GM12878 (cell line): ENCODE data around the gene UBXN10. TPM values are rescaled to one million over a fixed set of nuclear protein-coding genes. Genes with fewer than 3 reads are reported as not detected.

Experiments used
- ATAC-seq: fragments of 200-7000 bp; cut with Tn5 transposase; 3 replicates; pipeline ENCODE4 v1.9.1; 2020; ENCODE audit warnings: mild to moderate bottlenecking, moderate library complexity
- BruUV-seq: library from RNA; stranded (reverse); fragments of 400-500 nt; replicated peaks from 2 replicates; lab custom pipeline; 2021; lab: Mats Ljungman, UMichigan
- CTCF ChIA-PET: fragments of 300-600 bp; sonication (Branson Sonifier 250); formaldehyde crosslinking; extraction: SDS; loops from one replicate; lab custom pipeline; 2021; ENCODE audit warnings: inconsistent platforms; lab: Yijun Ruan, JAX
- POLR2A ChIA-PET: fragments of 350-600 bp; formaldehyde crosslinking; extraction: SDS; loops from one replicate; lab custom pipeline; 2021; ENCODE audit warnings: inconsistent platforms; lab: Charles Lee
- RAD21 ChIA-PET: fragments of 300-600 bp; sonication (Branson Sonifier 250); formaldehyde crosslinking; loops from one replicate; lab custom pipeline; 2023; ENCODE audit warnings: antibody characterized with exemption; ENCODE audit not compliant: unreplicated experiment; lab: Charles Lee
- SMC1A ChIA-PET: fragments of 300-600 bp; sonication (Branson Sonifier 250); formaldehyde crosslinking; loops from one replicate; lab custom pipeline; 2023; ENCODE audit not compliant: unreplicated experiment, uncharacterized antibody; lab: Charles Lee
- DNase-seq: peaks from one replicate; pipeline ENCODE4 v3.0.0-alpha.2; 2011; ENCODE audit warnings: low read depth, low spot score
- FAIRE-seq: peaks from 3 replicates; lab custom pipeline; 2011; peaks lifted over from hg19 to GRCh38; lab: Jason Lieb, UNC
- H2AFZ ChIP-seq: 2 replicates; pipeline ENCODE4 v1.6.0; 2011; ENCODE audit warnings: low read depth, low read length, control low read depth; ENCODE audit not compliant: control insufficient read depth
- H3K27ac ChIP-seq: 2 replicates; pipeline ENCODE4 v1.5.1; 2011; ENCODE audit warnings: control low read depth; ENCODE audit not compliant: control insufficient read depth, insufficient read depth
- H3K27me3 ChIP-seq, 2 experiments: replicated peaks in 1 of 2; 2 replicates each; pipeline versions ENCODE4 v1.6.0 to v1.6.1; 2011; ENCODE audit warnings: low read length in 1 of 2; ENCODE audit not compliant: control insufficient read depth in 2 of 2, insufficient read depth in 2 of 2
- H3K36me3 ChIP-seq, 2 experiments: 2 replicates each; pipeline ENCODE4 v1.5.1; 2011; ENCODE audit warnings: low read length in 1 of 2; ENCODE audit not compliant: control insufficient read depth in 2 of 2, insufficient read depth in 2 of 2
- H3K4me1 ChIP-seq: 2 replicates; pipeline ENCODE4 v1.6.1; 2011; ENCODE audit warnings: mild to moderate bottlenecking, low read length, moderate library complexity, mixed read lengths; ENCODE audit not compliant: control insufficient read depth, insufficient read depth
- H3K4me2 ChIP-seq: 2 replicates; pipeline ENCODE4 v1.6.0; 2011; ENCODE audit warnings: control low read depth; ENCODE audit not compliant: control insufficient read depth, insufficient read depth
- H3K4me3 ChIP-seq: fragments of 200-600 bp; sonication (generic); 2 replicates; pipeline ENCODE4 v1.5.1; 2016
- H3K79me2 ChIP-seq: 2 replicates; pipeline ENCODE4 v1.6.0; 2011; ENCODE audit warnings: low read length; ENCODE audit not compliant: control insufficient read depth, insufficient read depth
- H3K9ac ChIP-seq: 2 replicates; pipeline ENCODE4 v1.8.0; 2011; ENCODE audit warnings: low read length, control low read depth, mixed read lengths; ENCODE audit not compliant: control insufficient read depth, insufficient read depth
- H3K9me3 ChIP-seq: replicated peaks from 3 replicates; pipeline ENCODE4 v1.5.1; 2011; ENCODE audit warnings: mild to moderate bottlenecking, low read length; ENCODE audit not compliant: control insufficient read depth, insufficient read depth
- H4K20me1 ChIP-seq: 2 replicates; pipeline ENCODE4 v1.6.0; 2011; ENCODE audit not compliant: control insufficient read depth, insufficient read depth
- IRF5 ChIP-seq: fragments of 450-650 bp; IDR thresholded peaks from 2 replicates; pipeline ENCODE4 v1.6.1; 2017; ENCODE audit warnings: borderline replicate concordance
- JUNB ChIP-seq: IDR thresholded peaks from 2 replicates; pipeline ENCODE4 v1.6.1; 2016; ENCODE audit warnings: antibody characterized with exemption, mild to moderate bottlenecking
- MTA3 ChIP-seq: IDR thresholded peaks from 2 replicates; pipeline ENCODE4 v1.6.1; 2012; ENCODE audit warnings: low read length, inconsistent platforms, borderline replicate concordance
- MYB ChIP-seq: fragments of 150-350 bp; IDR thresholded peaks from 2 replicates; pipeline ENCODE4 v1.6.1; 2014; ENCODE audit warnings: mild to moderate bottlenecking, low read depth, low read length, borderline replicate concordance
- NR2F1 ChIP-seq: fragments of 450-650 bp; conservative IDR thresholded peaks from 2 replicates; pipeline ENCODE4 v1.6.1; 2017; ENCODE audit warnings: mild to moderate bottlenecking
- POLR2AphosphoS5 ChIP-seq: IDR thresholded peaks from 2 replicates; pipeline ENCODE4 v1.6.1; 2011; ENCODE audit warnings: mild to moderate bottlenecking, low read length, inconsistent platforms
- POU2F2 ChIP-seq: IDR thresholded peaks from 3 replicates; pipeline ENCODE4 v1.6.1; 2011; ENCODE audit warnings: low read depth, mild to moderate bottlenecking, low read length, borderline replicate concordance
- SRF ChIP-seq, 2 experiments: IDR thresholded peaks; 2 replicates each; pipeline ENCODE4 v1.6.1; 2011; ENCODE audit warnings: low read depth in 2 of 2, low read length in 2 of 2, mild to moderate bottlenecking in 1 of 2, moderate library complexity in 1 of 2
- STAT3 ChIP-seq: IDR thresholded peaks from 2 replicates; pipeline ENCODE4 v1.6.1; 2011; ENCODE audit warnings: low read depth, low read length, improper control_type of control experiment
- TAF1 ChIP-seq: IDR thresholded peaks from 2 replicates; pipeline ENCODE4 v1.6.1; 2011; ENCODE audit warnings: mild to moderate bottlenecking, low read depth, low read length, borderline replicate concordance
- YBX1 ChIP-seq: fragments of 450-650 bp; IDR thresholded peaks from 2 replicates; pipeline ENCODE4 v1.6.1; 2016; ENCODE audit warnings: antibody characterized with exemption
- ZNF217 ChIP-seq: fragments of 450-650 bp; IDR thresholded peaks from 2 replicates; pipeline ENCODE4 v1.6.1; 2017; ENCODE audit warnings: antibody characterized with exemption, mild to moderate bottlenecking
- ZNF24 ChIP-seq: fragments of 450-650 bp; IDR thresholded peaks from 2 replicates; pipeline ENCODE4 v1.6.1; 2017; ENCODE audit warnings: antibody characterized with exemption, mild to moderate bottlenecking
- WGBS: methylation state at CpG from one replicate; pipeline ENCODE4 v1.1.6; 2016; ENCODE audit warnings: low lambda C conversion rate; ENCODE audit not compliant: insufficient replicate concordance, insufficient coverage; ENCODE audit errors: missing lambda C conversion rate; 5-methylcytosine and 5-hydroxymethylcytosine counted together
- in situ Hi-C: fragments of 300-500 bp; cut with MboI; formaldehyde crosslinking; loops from 9 replicates; pipeline ENCODE4 v1.14.3; 2018; ENCODE audit warnings: mixed read lengths
- intact Hi-C: fragments of 100-400 bp; cut with micrococcal nuclease; formaldehyde crosslinking; loops from one replicate; pipeline ENCODE4 v1.14.2; 2022; ENCODE audit not compliant: unreplicated experiment
- polyA plus RNA-seq, 11 experiments: library from polyadenylated mRNA; depleted of rRNA in 4 of 11; unstranded in 6 of 11; stranded (reverse) in 5 of 11; fragments of >200 nt; fragmentation: Nextera tagmentation in 4 of 11; fragmentation: Illumina TruSeq in 1 of 11; extraction: Ambion mirVana in 4 of 11; extraction: Trizol in 1 of 11; gene quantifications; 1 replicate in 1 of 11; 2 replicates in 10 of 11; pipeline versions ENCODE4 v1.2.1 to v1.2.3, GENCODE V29; 2011 to 2016; ENCODE audit warnings: inconsistent platforms in 2 of 11, missing spikeins in 2 of 11, low read depth in 1 of 11
- total RNA-seq, 4 experiments: library from RNA; depleted of rRNA in 3 of 4; stranded (reverse); fragments of >200 nt in 3 of 4; fragmentation: Illumina TruSeq in 1 of 4; extraction: Trizol in 1 of 4; gene quantifications; 2 replicates each; pipeline versions ENCODE4 v1.2.1 to v1.2.3, GENCODE V29; 2013 to 2021
- TF ChIP-seq, protein P1 (sequence below): IDR thresholded peaks from 2 replicates; pipeline ENCODE4 v1.6.1; 2012; ENCODE audit warnings: improper control_type of control experiment, low read depth, low read length; ENCODE audit not compliant: insufficient replicate concordance
- TF ChIP-seq, protein P2 (sequence below): IDR thresholded peaks from 2 replicates; pipeline ENCODE4 v1.6.1; 2012; ENCODE audit warnings: low read depth, low read length, improper control_type of control experiment

Gene UBXN10
- total and polyA plus RNA-seq, 10 of the 15 experiments (the other 5 are each of a cell fraction or from before 2014, with no cell fraction given): 0.03 to 0.15 (median 0.06) TPM; not detected in 7

DNA sequence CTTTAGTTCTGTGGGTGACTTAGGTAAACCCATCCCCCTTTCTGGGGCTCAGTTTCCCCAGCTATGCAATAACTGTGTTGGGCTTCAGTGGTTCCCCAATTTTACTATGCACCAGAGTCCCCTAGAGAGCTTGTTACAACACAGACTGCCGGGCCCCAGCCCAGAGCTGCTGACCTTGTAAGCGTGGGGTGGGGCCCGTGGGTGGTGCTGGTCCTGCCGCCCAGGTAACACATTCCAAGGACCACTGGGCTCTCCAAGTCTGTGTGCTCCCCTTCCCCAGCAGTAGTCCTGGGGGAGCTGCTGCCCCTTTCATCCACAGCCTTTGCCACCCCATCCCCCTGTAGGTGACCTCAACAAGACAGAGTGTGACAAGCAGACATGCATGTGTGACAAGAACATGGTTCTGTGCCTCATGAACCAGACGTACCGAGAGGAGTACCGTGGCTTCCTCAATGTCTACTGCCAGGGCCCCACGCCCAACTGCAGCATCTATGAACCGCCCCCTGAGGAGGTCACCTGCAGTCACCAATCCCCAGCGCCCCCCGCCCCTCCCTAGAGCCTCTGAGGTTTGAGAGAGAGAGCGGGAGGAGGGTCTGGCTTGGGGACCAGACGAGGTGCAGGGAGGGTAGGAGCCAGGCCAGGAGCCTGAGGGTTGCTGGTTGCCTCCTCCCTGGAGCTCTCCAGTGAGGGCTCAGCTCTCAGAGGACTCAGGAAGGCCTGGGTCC, 37.9 kb upstream of the UBXN10 start (continued):
- TF ChIP-seq, protein P1, sequence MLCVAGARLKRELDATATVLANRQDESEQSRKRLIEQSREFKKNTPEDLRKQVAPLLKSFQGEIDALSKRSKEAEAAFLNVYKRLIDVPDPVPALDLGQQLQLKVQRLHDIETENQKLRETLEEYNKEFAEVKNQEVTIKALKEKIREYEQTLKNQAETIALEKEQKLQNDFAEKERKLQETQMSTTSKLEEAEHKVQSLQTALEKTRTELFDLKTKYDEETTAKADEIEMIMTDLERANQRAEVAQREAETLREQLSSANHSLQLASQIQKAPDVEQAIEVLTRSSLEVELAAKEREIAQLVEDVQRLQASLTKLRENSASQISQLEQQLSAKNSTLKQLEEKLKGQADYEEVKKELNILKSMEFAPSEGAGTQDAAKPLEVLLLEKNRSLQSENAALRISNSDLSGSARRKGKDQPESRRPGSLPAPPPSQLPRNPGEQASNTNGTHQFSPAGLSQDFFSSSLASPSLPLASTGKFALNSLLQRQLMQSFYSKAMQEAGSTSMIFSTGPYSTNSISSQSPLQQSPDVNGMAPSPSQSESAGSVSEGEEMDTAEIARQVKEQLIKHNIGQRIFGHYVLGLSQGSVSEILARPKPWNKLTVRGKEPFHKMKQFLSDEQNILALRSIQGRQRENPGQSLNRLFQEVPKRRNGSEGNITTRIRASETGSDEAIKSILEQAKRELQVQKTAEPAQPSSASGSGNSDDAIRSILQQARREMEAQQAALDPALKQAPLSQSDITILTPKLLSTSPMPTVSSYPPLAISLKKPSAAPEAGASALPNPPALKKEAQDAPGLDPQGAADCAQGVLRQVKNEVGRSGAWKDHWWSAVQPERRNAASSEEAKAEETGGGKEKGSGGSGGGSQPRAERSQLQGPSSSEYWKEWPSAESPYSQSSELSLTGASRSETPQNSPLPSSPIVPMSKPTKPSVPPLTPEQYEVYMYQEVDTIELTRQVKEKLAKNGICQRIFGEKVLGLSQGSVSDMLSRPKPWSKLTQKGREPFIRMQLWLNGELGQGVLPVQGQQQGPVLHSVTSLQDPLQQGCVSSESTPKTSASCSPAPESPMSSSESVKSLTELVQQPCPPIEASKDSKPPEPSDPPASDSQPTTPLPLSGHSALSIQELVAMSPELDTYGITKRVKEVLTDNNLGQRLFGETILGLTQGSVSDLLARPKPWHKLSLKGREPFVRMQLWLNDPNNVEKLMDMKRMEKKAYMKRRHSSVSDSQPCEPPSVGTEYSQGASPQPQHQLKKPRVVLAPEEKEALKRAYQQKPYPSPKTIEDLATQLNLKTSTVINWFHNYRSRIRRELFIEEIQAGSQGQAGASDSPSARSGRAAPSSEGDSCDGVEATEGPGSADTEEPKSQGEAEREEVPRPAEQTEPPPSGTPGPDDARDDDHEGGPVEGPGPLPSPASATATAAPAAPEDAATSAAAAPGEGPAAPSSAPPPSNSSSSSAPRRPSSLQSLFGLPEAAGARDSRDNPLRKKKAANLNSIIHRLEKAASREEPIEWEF: no peak
- TF ChIP-seq POU2F2: no peak
- no peak for TF ChIP-seq STAT3

DNA sequence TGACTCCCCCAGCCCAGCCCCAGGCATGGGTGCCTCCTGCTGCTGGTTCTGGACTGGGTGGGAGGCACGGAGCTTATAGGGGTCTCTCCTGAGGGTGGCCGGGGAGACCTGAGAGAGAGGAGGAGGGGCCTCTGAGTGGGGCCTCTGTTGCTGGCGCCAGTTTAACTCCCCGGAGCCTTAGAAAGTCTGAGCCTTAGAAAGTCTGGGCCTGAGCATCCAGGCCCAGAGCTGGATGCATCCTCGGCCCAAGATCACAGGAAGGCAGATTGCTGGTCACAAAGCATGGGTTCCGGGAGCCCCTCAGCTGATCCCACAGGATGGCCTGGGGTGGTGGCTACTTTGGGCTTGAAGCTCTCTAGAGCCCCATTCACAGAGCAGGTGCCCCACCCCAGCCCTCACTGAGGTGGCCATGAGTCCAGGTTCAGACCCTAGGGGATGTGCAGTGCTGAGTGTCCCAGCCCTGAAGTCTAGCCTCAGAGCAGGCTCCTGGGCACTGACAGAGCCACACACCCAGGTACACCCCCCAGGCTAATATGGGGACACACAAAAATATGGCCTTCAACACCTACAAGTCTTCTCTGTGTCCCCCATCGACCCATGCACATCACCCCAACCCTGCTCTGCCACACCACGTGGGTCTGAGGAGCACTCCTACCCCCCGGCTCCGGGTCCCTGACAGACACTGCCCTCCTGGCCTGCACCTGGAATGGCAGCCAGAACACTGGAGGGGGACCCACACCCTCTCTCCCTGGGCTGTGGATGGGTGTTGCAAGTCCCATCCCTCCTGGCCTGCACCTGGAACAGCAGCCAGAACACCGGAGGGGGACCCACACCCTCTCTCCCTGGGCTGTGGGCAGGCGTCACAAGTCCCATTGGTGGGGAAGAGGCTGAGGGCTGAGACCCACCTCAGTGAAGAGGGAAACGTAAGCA, 37.1 kb upstream of the UBXN10 start:
- ATAC-seq (no peak), DNase-seq (no peak), FAIRE-seq (no peak)
- intact Hi-C loops (no loop called here), in situ Hi-C loops (no loop called here)
- POLR2A ChIA-PET: no interaction called here
- Histone ChIP-seq H3K9me3 (no peaks in the 10 kb centered on the region), H3K79me2 (no peaks in the 10 kb centered on the region), H3K27ac (no peak overlapping the region), H3K27me3 (no peaks in the 10 kb centered on the region), H3K36me3 (no peaks in the 10 kb centered on the region), H3K4me1 (peaks cover under 1% of the 10 kb centered on the region), H3K4me2 (no peak overlapping the region), H2AFZ (no peak overlapping the region), H3K9ac (no peak overlapping the region), H4K20me1 (no peaks in the 10 kb centered on the region), H3K4me3 (no peak overlapping the region)
- 44% methylated on average over 13 of the region's 13 CpGs for WGBS
- SMC1A ChIA-PET: interaction anchor here (0.7 to 6.0 kb wide), 3 partner anchors 48 to 229 kb away, joined by 3 to 31 read pairs (median 5); no protein-coding TSS in a partner anchor
- no TSS peak for BruUV-seq
- RAD21 ChIA-PET: no interaction called here
- CTCF ChIA-PET: interaction anchor here (10.8 kb wide), 1 partner anchor 49 kb away, joined by 181 read pairs; no protein-coding TSS in a partner anchor
- TF ChIP-seq MYB: no peak
- no peak for TF ChIP-seq MTA3
- TF ChIP-seq ZNF217: no peak
- no peak for TF ChIP-seq ZNF24
- no peak for TF ChIP-seq SRF (IDR thresholded peaks at IDR 0.05; ENCODE audit: low read depth in 2 of 2, low read length in 2 of 2)
- TF ChIP-seq TAF1: no peak
- TF ChIP-seq, protein P2, sequence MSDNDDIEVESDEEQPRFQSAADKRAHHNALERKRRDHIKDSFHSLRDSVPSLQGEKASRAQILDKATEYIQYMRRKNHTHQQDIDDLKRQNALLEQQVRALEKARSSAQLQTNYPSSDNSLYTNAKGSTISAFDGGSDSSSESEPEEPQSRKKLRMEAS: no peak
- TF ChIP-seq YBX1: no peak
- no peak for TF ChIP-seq JUNB
- TF ChIP-seq POLR2AphosphoS5: no peak
- no peak for TF ChIP-seq IRF5
- no peak for TF ChIP-seq NR2F1
